Measurements from ENCODE around the gene ARHGAP32.

ARHGAP32 gene

GRCh38 chr11:129115652-129116586 is 76.2 kb downstream of the ARHGAP32 start:
- DNase-seq (ENCODE audit: low spot score): peak; percentile 58

- DNase-seq (ENCODE audit: low spot score): no peak
Measured at GRCh38 chr11:129109701-129110100, 82.4 kb downstream of the ARHGAP32 start.

GRCh38 chr11:129106788-129107187 is 85.3 kb downstream of the ARHGAP32 start:
- DNase-seq (ENCODE audit: low spot score): no peak

GRCh38 chr11:129102756-129103155 is 89.4 kb downstream of the ARHGAP32 start:
- DNase-seq (ENCODE audit: low spot score): no peak

GRCh38 chr11:129102225-129102624 is 89.9 kb downstream of the ARHGAP32 start:
- no peak for DNase-seq (ENCODE audit: low spot score)

- DNase-seq (ENCODE audit: low spot score): no peak
Measured at GRCh38 chr11:129093283-129093682, 98.8 kb downstream of the ARHGAP32 start.

GRCh38 chr11:129090056-129090455 is 102.1 kb downstream of the ARHGAP32 start:
- DNase-seq (ENCODE audit: low spot score): peak; percentile 17

GRCh38 chr11:129089279-129089678 is 102.8 kb downstream of the ARHGAP32 start:
- DNase-seq (ENCODE audit: low spot score): no peak

- no peak for DNase-seq (ENCODE audit: low spot score)
Measured at GRCh38 chr11:129086976-129087375, 105.1 kb downstream of the ARHGAP32 start.

GRCh38 chr11:129077191-129077590 is 114.9 kb downstream of the ARHGAP32 start:
- no peak for DNase-seq (ENCODE audit: low spot score)

- no peak for DNase-seq (ENCODE audit: low spot score)
Measured at GRCh38 chr11:129075757-129076156, 116.4 kb downstream of the ARHGAP32 start.

GRCh38 chr11:129067454-129067853 is 124.7 kb downstream of the ARHGAP32 start:
- no peak for DNase-seq (ENCODE audit: low spot score)

GRCh38 chr11:129066229-129066628 is 125.9 kb downstream of the ARHGAP32 start:
- DNase-seq (ENCODE audit: low spot score): no peak

GRCh38 chr11:129063118-129063517 is 129.0 kb downstream of the ARHGAP32 start:
- no peak for DNase-seq (ENCODE audit: low spot score)

GRCh38 chr11:129061492-129062230 is 130.5 kb downstream of the ARHGAP32 start:
- DNase-seq (ENCODE audit: low spot score): peak; percentile 62

GRCh38 chr11:129056916-129057315 is 135.2 kb downstream of the ARHGAP32 start:
- DNase-seq (ENCODE audit: low spot score): no peak

GRCh38 chr11:129055196-129055595 is 136.9 kb downstream of the ARHGAP32 start:
- DNase-seq (ENCODE audit: low spot score): no peak

- no peak for DNase-seq (ENCODE audit: low spot score)
Measured at GRCh38 chr11:129048911-129049310, 143.2 kb downstream of the ARHGAP32 start.

- no peak for DNase-seq (ENCODE audit: low spot score)
Measured at GRCh38 chr11:129045150-129045549, 147.0 kb downstream of the ARHGAP32 start.

GRCh38 chr11:129042503-129042902 is 149.6 kb downstream of the ARHGAP32 start:
- no peak for DNase-seq (ENCODE audit: low spot score)

GRCh38 chr11:129041611-129042018 is 150.5 kb downstream of the ARHGAP32 start:
- no peak for DNase-seq (ENCODE audit: low spot score)

GRCh38 chr11:129040934-129041333 is 151.2 kb downstream of the ARHGAP32 start:
- DNase-seq (ENCODE audit: low spot score): no peak

- no peak for DNase-seq (ENCODE audit: low spot score)
Measured at GRCh38 chr11:129035244-129035643, 156.9 kb downstream of the ARHGAP32 start.
